HG03457 (cell line): Measurements from ENCODE around the gene CGB7.
"Not testable (repeated sequence)": the region's sequence is repeated elsewhere in the genome, so short reads cannot be mapped to it uniquely, and the experiment has no call there.

ENCODE experiments used
- ATAC-seq: cut with Tn5 transposase; IDR thresholded peaks from one replicate; pipeline ENCODE4 v1.9.1; 2021; ENCODE audit warnings: moderate number of reproducible peaks; ENCODE audit not compliant: unreplicated experiment

Gene CGB7

DNA sequence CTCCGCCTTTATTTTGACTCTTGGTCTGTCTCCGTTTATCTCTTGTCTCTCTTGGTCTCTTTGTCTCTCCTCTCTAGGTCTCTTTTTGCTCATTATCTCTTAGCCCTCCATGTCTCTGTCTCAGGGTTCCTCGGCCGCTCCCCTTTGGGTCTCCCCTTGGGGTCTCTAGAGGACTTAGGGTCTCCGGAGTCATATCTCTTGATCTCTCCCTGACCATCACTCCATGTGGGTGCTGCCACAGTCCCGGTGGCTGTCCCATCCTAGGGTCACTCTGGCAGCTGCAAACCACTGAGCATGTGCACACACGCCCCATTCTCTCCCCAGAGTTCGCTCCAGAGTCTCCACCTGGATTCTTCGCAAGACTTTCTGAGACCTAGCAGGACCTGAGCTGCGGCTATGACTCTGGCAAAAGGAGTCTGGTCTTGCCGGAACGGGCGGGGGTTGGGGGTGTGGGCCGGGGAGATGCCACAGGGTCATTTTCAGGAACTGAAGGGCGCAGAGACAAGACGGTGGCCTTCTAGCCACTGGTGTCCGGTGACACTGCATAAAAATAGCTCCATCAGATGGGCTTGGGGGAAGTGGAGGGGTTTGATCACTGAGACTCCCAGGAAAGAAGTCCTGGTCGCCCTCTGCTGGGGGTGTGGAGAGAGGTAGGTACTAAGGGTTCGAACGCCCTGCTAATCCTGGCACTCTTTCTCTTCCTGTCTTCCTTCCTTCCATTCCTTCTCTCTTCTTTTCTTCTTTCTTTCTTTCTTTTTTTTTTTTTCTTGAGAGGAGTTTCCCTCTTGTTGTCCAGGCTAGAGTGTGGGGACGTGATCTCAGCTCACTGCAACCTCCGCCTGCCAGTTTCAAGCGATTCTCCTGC, 16.2 kb upstream of the CGB7 start:
- ATAC-seq: no peak

DNA sequence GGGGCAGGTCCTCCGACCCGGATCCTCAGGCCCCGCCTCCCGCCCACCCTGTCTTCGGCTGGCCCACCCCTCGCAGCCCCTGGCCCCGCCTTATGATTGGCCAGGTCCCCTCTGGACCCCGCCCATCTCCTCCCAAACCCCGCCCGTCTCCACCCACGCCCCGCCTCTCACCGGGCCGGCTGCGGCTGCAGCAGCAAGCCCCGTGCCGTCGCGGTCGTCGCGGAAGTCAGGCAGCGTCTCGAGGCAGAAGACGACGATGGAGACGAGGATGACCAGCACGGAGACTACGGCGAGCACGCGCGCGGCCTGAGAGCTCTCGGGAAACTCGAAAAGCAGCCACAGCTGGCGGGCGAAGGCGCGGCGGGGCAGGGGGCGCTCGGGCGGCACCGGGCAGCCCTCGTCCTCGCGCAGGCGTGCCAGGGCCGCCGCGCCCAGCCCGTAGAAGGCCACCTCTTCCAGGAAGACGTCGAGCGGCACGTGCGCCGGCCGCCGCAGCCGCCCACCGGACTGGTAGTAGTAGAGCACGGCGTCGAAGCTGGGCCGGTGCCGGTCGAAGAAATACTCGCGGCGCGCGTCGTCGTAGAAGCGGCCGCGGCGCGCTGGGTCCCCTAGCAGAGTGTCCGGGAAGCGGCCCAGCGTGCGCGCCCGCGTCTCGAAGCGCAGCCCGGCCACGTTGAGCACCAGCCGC, 14.5 kb upstream of the CGB7 start:
- no peak for ATAC-seq

GRCh38 chr19:49070416-49070815, 12.9 kb upstream of the CGB7 start:
- ATAC-seq: no peak

DNA sequence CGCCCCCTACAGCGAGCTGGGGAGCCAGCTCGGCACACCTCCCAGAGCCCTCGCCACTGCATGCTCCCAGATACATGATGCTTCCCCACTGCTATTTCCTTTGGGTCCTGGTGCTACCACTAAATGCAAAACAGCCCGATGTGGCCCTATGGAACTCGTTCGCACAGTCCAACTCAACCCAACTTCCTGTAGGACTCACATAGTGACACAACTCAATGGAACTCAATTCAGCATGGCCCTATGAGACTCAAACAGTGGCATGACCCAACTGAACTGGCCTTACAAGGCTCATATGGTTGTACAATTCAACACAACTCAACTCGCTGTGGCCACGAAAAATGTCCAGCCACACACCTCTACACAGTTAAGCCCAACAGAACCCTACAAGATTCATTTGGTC, 11.5 kb upstream of the CGB7 start:
- ATAC-seq: no peak

GRCh38 chr19:49067554-49067953, 10.0 kb upstream of the CGB7 start:
- ATAC-seq: no peak

- no peak for ATAC-seq
These were observed 8.5 kb upstream of the CGB7 start for GRCh38 chr19:49065905-49066512.

DNA sequence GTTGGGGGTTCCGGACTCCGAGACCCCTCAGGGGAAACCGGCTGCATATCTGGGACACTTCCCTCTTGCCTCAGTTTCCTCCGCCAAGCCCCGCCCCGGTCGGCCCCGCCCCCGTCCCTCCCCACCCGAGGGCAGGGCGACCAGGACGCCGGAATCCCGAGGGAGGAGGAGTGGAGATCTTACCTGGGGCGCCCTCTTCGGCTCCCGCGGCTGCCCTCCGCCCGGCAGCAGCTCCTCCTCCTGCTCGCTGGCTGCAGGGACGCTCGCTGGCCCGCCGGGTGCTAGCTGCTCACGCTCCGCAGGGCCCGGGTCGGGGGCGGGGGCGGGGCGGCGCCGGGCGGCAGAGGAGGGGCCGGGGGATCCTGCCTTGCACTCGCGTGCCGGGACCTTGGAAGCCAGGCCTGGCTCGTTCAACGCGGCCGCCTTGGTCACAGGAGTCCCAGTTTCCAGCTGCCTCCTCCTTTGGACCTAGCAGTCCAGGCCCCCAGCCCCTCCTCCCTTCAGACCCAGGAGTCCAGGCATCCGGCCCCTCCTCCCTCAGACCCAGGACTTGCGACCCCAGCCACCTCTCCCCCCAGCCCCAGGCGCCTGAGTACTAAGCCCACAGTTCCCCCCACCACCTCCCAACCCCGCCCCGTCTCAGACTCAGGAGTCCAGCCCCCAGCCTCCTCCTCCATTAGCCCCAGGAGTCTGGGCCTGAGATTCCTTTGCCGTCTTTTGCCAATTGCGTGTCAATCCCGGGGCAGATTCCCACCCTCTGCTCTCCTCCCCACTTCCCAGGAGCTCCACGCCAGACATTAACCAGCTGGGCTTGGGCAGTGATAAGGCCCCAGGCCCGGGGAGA, 7.4 kb upstream of the CGB7 start, which contains the start of gene NTF4:
NTF4 (minus strand) TSS at position 51 of the 844 bp plus-strand sequence. CDS start 2,821 bp downstream, outside the sequence.
- no peak for ATAC-seq

DNA sequence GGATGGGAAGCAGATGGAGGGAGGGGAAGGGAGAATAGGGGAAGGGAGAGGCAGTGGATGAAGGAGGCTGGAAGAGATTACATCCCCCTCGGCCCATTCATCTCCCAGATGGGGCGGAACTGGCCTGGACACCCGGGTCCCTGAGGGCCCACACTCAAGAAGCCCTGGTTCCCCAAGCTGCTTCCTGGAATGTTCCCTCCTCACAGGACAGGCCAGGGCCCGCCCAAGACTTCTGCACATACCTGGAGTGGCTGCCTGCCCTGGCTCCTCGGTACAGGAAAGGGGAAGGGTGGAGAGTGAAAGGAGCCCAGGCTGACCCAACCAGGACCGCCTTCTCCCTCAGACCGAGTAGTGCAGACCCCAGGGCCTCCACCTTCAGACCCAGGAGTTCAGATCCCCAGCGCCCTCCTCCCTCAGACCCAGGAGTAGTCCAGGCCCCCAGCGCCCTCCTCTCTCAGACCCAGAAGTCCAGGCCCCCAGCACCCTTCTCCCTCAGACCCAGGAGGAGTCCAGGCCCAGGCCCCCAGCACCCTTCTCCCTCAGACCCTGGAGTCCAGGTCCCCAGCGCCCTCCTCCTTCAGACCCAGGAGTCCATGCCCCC, 6.6 kb upstream of the CGB7 start:
- ATAC-seq: no peak

- no peak for ATAC-seq
These were observed 3.9 kb upstream of the CGB7 start for GRCh38 chr19:49061445-49061844.

- no peak for ATAC-seq
These were observed 3.5 kb upstream of the CGB7 start for GRCh38 chr19:49061000-49061399.

DNA sequence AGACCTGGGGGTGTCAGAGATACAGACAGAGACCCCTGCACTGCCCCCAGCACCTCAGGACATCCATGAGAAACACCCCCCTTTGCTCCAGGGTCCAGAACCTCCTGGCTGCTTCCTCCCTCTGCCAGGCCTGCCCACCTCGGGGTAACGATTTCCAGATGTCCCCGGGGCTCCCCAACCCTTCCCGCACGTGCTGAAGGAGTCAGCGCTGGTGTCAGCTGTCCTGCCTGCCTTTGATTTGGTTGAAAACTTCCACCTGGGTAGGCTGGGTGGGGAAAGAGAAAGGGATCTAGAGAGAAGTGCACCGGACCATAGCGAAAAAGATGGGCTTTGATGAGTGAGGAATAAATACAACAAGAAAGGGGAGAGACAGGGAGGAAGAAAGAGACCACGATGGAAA, 1.5 kb upstream of the CGB7 start:
- ATAC-seq: no peak

DNA sequence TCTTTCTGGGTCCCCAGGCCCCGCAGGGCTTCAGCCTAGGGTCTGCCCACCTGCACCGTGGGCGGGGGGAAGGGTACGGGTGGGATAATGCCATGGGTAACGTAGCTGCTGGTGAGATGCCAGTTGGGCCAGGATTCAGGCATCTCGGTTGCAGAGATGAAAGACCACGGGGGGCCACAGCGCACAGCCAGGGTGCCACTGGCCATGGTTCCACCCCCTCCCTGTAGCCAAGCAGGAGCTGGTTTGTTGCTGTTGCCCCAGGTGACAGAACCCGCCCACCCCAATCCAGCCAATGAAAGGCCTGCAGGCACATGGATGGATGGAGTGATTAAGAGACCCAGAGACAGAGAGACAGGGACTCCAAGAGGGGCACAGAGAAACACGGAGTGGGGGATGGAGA, 1.0 kb upstream of the CGB7 start:
- ATAC-seq: no peak

DNA sequence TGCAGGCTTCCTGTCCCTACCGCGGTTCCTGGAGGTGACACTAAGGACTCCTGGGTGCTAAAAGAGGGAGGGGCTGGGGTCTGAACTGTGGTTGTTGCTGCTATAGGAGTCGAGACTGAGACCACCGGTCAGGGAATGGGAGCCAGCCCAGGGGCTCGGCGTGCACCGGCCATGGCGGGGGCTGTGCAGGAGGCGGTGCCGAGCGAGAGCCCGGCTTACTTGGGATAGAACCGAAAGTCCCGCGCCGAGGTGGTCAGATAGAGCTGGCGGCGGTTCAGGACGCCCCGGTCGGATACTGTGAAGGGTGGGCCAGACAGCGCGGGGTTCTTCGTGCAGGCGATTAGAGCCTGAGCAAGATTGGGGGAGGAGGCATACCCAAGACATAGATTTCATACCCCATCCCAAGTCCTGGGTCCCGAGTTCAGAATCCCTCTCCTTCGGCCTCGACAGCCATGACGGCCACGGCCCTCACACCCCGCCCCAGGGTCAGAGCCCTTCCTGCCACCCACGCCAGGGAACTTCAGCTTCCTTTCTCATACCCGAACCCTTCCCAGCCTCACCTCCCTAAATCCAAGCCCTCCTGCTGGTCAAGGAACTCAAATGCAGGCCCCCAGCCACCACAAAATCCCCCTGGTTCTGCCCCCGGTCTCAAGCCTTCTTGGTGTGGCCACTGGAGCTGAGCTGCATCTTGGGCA, 500 bp downstream of the CGB7 start:
- ATAC-seq: not testable (repeated sequence)

DNA sequence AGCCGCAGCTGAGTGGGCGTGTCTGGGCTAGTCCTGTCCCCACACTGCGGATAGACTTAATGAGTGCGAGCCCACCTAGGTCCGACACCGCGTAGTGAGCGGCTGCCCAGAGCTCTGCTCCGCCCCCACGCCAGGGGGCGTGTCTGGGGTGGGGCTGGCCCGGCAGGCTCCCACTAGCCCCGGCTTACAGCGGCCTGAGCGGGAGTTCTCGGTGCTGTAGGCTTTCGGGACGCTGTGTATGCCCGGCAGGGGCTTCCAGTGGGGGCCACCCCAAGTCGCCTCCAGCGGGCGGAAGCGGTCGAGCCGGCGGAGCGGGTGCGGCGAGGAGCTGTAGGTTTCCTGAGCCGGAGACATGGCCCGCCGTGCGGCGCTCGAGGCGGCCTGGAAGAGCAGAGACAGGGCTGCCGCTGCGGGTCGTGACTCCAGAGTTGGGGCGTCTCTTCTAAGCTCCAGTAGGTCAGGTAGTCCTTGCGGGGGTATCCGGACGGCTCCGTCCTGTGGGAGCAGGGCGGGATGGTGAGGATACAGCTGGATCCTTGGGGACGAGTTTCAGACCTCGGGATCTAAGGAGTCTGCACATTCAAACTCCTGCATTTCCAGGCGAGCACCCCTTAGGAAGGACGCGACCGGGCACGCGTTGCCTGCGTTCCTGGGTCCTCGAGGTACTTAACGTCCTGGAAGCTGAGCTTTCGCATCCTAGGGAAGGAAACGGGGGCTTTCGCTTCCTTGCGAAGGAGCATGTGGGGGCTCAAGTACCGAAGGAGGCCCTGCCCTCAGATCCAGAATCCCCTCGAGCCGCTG, 1.2 kb downstream of the CGB7 start:
- no peak for ATAC-seq

- not testable (repeated sequence) for ATAC-seq
These were observed 7.0 kb downstream of the CGB7 start for GRCh38 chr19:49050376-49051033.

GRCh38 chr19:49049834-49050233, 7.7 kb downstream of the CGB7 start:
- not testable (repeated sequence) for ATAC-seq

DNA sequence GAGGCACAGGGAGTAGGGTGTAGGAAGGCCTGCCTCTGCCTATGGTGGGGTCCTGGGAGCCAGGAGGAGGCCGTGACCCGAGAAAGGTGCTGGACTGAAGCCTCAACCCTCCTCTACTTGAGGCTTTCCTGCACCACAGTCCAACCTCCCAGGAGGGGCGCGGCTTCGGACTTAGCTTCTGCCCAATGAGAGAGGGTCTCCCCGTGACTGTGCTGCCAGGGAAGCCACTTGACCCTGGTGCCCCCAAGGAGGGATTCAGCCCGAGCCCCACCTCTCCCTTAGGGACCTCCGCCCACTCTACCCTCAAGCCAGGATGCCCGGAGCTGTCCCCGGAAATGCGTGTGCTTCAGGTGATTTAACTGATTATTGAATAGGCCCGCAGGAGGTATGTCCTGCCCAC, 8.5 kb downstream of the CGB7 start, which contains the start of gene CGB8:
CGB8 (minus strand) TSS at position 101 of the 400 bp plus-strand sequence. CDS start 372 bp downstream, outside the sequence.
- not testable (repeated sequence) for ATAC-seq

GRCh38 chr19:49043548-49043947, 14.0 kb downstream of the CGB7 start, which contains the start of gene CGB5:
CGB5 (plus strand) TSS chr19:49043848; CDS start chr19:49044210, 362 bp downstream.
- ATAC-seq: not testable (repeated sequence)
